ENCODE data around the gene ROPN1L.

ROPN1L gene

DNA sequence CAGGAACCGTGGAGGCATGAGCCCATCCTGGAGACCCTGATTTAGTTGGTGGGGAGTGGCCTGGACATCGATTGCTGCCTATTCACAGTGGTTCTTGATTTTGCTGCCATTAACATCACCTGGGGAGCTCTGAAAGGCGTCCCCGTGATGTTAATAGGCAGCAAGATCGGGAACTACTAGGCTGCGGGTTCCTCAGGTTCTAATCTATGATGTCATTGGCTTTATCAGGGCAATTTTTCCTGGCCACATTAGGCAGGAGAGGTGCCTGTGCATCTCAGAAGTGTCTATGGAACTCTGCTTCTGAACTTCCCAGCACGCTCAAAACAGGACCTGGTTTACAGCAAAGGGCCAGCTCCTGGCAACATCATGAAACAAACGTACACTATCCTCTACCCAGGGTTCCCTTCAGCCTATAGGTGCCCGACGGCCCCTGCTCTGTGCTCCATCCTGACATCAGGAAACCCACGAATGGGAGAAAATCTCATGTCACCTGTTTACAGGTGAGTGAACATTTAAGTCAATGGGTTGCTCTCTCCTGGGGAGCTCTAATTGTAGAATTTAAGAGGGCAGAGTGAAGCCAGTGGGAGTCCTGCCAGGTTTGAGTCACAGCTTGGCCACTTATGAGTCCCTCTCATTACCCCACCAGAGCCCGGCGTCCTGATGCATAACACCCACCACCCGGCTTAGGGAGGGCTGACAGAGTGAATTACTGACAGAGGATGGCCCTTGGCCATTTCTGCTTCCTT is 49.4 kb downstream of the ROPN1L start:
- TF ChIP-seq FOXP2 (optimal IDR thresholded peaks at IDR 0.05; ENCODE audit: borderline replicate concordance, extremely low read depth, extremely low read length, insufficient read depth) (no peak), SIN3A (IDR thresholded peaks at IDR 0.05; ENCODE audit: borderline replicate concordance, insufficient read depth, low read length) (no peak), POLR2AphosphoS5 (IDR thresholded peaks at IDR 0.05; ENCODE audit: low read depth, low read length) (no peak)

DNA sequence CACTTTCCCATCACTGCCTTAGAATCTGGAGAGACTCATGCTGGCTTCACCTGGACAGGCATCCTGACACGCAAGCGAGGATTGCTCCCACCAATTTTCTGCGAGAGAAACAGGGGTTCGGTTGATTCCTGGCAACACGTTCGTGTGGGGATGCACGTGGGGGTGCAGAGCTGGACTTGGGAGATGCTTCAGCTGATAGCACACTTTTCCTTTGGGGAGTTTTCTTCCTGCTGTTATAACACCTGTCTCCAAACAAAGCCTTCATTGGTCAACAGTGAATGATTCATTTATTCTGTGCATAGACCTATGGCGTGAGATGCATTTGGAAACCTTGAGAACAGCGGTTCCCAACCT is 50.0 kb downstream of the ROPN1L start:
- TF ChIP-seq POLR2AphosphoS5 (IDR thresholded peaks at IDR 0.05; ENCODE audit: low read depth, low read length) (no peak), FOXP2 (optimal IDR thresholded peaks at IDR 0.05; ENCODE audit: borderline replicate concordance, extremely low read depth, extremely low read length, insufficient read depth) (no peak), TAF1 (IDR thresholded peaks at IDR 0.05; ENCODE audit: borderline replicate concordance, insufficient read depth, low read length) (no peak), SIN3A (IDR thresholded peaks at IDR 0.05; ENCODE audit: borderline replicate concordance, insufficient read depth, low read length) (no peak)
- TF ChIP-seq, protein P1, sequence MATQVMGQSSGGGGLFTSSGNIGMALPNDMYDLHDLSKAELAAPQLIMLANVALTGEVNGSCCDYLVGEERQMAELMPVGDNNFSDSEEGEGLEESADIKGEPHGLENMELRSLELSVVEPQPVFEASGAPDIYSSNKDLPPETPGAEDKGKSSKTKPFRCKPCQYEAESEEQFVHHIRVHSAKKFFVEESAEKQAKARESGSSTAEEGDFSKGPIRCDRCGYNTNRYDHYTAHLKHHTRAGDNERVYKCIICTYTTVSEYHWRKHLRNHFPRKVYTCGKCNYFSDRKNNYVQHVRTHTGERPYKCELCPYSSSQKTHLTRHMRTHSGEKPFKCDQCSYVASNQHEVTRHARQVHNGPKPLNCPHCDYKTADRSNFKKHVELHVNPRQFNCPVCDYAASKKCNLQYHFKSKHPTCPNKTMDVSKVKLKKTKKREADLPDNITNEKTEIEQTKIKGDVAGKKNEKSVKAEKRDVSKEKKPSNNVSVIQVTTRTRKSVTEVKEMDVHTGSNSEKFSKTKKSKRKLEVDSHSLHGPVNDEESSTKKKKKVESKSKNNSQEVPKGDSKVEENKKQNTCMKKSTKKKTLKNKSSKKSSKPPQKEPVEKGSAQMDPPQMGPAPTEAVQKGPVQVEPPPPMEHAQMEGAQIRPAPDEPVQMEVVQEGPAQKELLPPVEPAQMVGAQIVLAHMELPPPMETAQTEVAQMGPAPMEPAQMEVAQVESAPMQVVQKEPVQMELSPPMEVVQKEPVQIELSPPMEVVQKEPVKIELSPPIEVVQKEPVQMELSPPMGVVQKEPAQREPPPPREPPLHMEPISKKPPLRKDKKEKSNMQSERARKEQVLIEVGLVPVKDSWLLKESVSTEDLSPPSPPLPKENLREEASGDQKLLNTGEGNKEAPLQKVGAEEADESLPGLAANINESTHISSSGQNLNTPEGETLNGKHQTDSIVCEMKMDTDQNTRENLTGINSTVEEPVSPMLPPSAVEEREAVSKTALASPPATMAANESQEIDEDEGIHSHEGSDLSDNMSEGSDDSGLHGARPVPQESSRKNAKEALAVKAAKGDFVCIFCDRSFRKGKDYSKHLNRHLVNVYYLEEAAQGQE (IDR thresholded peaks at IDR 0.05; ENCODE audit: insufficient read depth in 1 of 2, low read depth in 2 of 2, low read length in 2 of 2) = no peak

DNA sequence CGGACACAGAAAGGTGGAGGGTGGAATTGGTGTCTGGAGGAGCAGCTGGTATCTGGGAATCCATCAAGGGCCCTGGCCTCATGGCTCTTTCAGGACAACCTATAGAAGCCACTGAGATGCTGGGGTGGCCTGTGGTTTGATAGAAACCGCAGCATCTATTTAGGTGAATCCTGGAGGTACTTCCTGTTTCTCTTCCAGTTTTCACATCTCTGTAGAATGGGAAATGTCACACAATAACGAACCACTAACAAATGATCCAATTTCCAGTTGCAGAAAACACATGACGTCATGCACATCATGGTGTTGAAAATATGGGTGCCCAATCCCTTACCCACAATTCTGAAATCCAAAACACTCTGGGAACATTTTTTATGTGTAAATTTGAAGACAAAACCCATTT is 52.2 kb downstream of the ROPN1L start:
- TF ChIP-seq, protein P1 (IDR thresholded peaks at IDR 0.05; ENCODE audit: insufficient read depth in 1 of 2, low read depth in 2 of 2, low read length in 2 of 2) = no peak
- no peak for TF ChIP-seq SIN3A (IDR thresholded peaks at IDR 0.05; ENCODE audit: borderline replicate concordance, insufficient read depth, low read length)
- TF ChIP-seq TAF1 (IDR thresholded peaks at IDR 0.05; ENCODE audit: borderline replicate concordance, insufficient read depth, low read length) = no peak
- no peak for TF ChIP-seq FOXP2 (optimal IDR thresholded peaks at IDR 0.05; ENCODE audit: borderline replicate concordance, extremely low read depth, extremely low read length, insufficient read depth)
- no peak for TF ChIP-seq POLR2AphosphoS5 (IDR thresholded peaks at IDR 0.05; ENCODE audit: low read depth, low read length)

DNA sequence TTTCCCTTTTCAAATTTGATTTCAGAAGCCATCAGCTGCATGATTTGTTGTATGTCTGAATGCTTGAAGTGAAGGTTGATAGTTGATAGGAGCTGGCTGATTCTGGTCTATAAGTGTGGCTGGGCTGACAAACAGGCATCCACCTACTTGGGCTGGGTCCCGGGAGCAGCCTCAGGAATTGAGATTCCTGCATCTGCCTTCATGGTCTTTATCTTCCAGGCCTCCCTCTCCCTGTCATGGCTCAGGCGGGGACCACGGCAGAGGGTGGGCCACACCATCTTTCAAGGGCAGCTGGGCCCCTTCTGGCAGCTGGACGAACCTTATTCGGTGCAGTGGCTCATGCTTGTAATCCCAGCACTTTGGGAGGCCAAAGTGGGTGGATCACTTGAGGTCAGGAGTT is 55.9 kb downstream of the ROPN1L start:
- TF ChIP-seq TAF1 (IDR thresholded peaks at IDR 0.05; ENCODE audit: borderline replicate concordance, insufficient read depth, low read length) (no peak), POLR2AphosphoS5 (IDR thresholded peaks at IDR 0.05; ENCODE audit: low read depth, low read length) (no peak), SIN3A (IDR thresholded peaks at IDR 0.05; ENCODE audit: borderline replicate concordance, insufficient read depth, low read length) (no peak), FOXP2 (optimal IDR thresholded peaks at IDR 0.05; ENCODE audit: borderline replicate concordance, extremely low read depth, extremely low read length, insufficient read depth) (no peak)
- TF ChIP-seq, protein P1 (IDR thresholded peaks at IDR 0.05; ENCODE audit: insufficient read depth in 1 of 2, low read depth in 2 of 2, low read length in 2 of 2) = no peak

DNA sequence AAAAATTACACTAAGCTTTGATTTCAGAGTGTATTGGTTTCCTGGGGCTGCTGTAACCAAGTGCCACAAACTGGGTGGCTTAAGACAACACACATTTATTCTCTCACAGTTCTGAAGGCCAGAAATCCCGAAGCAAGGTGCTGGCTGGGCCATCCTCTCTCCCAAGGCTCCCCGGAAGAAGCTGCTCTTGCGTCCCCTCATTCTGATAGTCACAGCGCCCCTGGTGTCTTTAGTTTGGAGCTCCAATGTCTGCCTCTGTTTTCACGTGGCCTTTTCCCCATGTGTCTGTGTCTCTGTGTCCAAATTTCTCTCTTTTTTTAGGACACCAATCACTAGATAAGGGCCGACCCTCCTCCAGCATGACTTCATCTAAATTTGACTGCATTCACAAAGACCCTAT is 56.7 kb downstream of the ROPN1L start:
- no peak for TF ChIP-seq POLR2AphosphoS5 (IDR thresholded peaks at IDR 0.05; ENCODE audit: low read depth, low read length)
- no peak for TF ChIP-seq SIN3A (IDR thresholded peaks at IDR 0.05; ENCODE audit: borderline replicate concordance, insufficient read depth, low read length)
- no peak for TF ChIP-seq FOXP2 (optimal IDR thresholded peaks at IDR 0.05; ENCODE audit: borderline replicate concordance, extremely low read depth, extremely low read length, insufficient read depth)
- no peak for TF ChIP-seq TAF1 (IDR thresholded peaks at IDR 0.05; ENCODE audit: borderline replicate concordance, insufficient read depth, low read length)
- TF ChIP-seq, protein P1 (IDR thresholded peaks at IDR 0.05; ENCODE audit: insufficient read depth in 1 of 2, low read depth in 2 of 2, low read length in 2 of 2) = no peak

All from PFSK-1 (cell line).